Measurements from ENCODE around the gene KCNMB2. TPM values are rescaled to one million over a fixed set of nuclear protein-coding genes. Genes with fewer than 3 reads are reported as not detected.

The KCNMB2 gene
- polyA plus RNA-seq, 3 donors = not detected

GRCh38 chr3:178526291-178526690 lies 9.9 kb upstream of the KCNMB2 start:
- no peak overlapping the region for H3K27ac ChIP-seq (ENCODE audit: low read depth in 1 of 2, low read length in 2 of 2)
- H3K9me3 ChIP-seq (replicated peaks in 1 of 2; ENCODE audit: control insufficient read depth in 1 of 2, insufficient read depth in 1 of 2, low read length in 2 of 2) = no peaks in the 10 kb centered on the region
- H3K36me3 Mint-ChIP-seq = no peaks in the 10 kb centered on the region
- H3K36me3 ChIP-seq (replicated peaks in 1 of 2; ENCODE audit: control insufficient read depth in 1 of 2, insufficient read depth in 2 of 2, low read length in 2 of 2) = no peaks in the 10 kb centered on the region
- no peaks in the 10 kb centered on the region for H3K79me2 ChIP-seq (ENCODE audit: insufficient read depth, low read length)
- no peak overlapping the region for H3K4me3 ChIP-seq (replicated peaks in 1 of 3; ENCODE audit: low read depth in 2 of 3, low read length in 3 of 3)
- no peaks in the 10 kb centered on the region for H3K4me1 ChIP-seq (ENCODE audit: control insufficient read depth in 1 of 2, insufficient read depth in 2 of 2, low read length in 2 of 2)
- no peak overlapping the region for H2AFZ ChIP-seq (ENCODE audit: insufficient read depth, low read depth, low read length, poor library complexity, severe bottlenecking)
- no peak for TF ChIP-seq CTCF (IDR thresholded peaks at IDR 0.05)
- intact Hi-C loops (cut with micrococcal nuclease) = no loop called here
- H3K9me3 Mint-ChIP-seq = peaks cover 0 to under 1% (median 0%) of the 10 kb centered on the region in 7 donors
- H3K4me2 ChIP-seq (replicated peaks; ENCODE audit: extremely low read depth, low read length, poor library complexity, severe bottlenecking) = no peak overlapping the region
- no peaks in the 10 kb centered on the region for H3K4me1 Mint-ChIP-seq
- no peak overlapping the region for H3K27ac Mint-ChIP-seq
- H3K4me3 Mint-ChIP-seq = no peak overlapping the region
- no peak overlapping the region for H3K9ac ChIP-seq (ENCODE audit: insufficient read depth, low read length, poor library complexity, severe bottlenecking)
- no peaks in the 10 kb centered on the region for H3K27me3 ChIP-seq (ENCODE audit: control insufficient read depth in 2 of 2, insufficient read depth in 2 of 2, low read length in 2 of 2)
- DNase-seq = no peak
- no CpG with 5 or more reads among the region's 3 CpGs for WGBS (ENCODE audit: insufficient coverage)
- H3K27me3 Mint-ChIP-seq (ENCODE audit: low read depth in 3 of 3) = peaks cover 0 to 2% (median 2%) of the 10 kb centered on the region in 3 donors
- no peaks in the 10 kb centered on the region for H4K20me1 ChIP-seq (ENCODE audit: insufficient read depth, low read length)

DNA sequence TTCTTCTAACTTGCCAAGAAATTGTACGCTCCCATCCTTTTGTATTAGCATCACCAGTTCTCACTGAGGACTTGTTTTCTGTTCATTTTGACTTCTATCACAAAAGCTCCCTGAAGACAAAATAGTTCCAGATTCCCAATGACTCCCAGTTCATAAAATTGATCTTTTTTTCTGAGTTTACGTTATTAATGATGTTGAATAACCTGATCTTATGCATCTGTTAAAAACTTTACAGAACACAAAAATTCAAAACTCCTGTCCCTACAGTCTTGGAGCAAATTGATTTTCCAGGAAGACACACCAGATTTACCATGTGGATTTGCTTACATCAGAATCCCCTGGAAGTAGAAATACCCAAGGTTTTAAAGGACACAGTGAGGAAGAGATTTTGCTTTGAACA lies 8.3 kb upstream of the KCNMB2 start:
- Mint-ChIP-seq H3K27me3 (ENCODE audit: low read depth in 3 of 3) (peaks cover 0 to 2% (median 2%) of the 10 kb centered on the region in 3 donors), H3K27ac (no peak overlapping the region), H3K4me1 (no peaks in the 10 kb centered on the region), H3K4me3 (no peak overlapping the region), H3K9me3 (no peaks in the 10 kb centered on the region), H3K36me3 (no peaks in the 10 kb centered on the region)
- 100% methylated on average over 1 of the region's 2 CpGs for WGBS (ENCODE audit: insufficient coverage)
- Histone ChIP-seq H3K9me3 (replicated peaks in 1 of 2; ENCODE audit: control insufficient read depth in 1 of 2, insufficient read depth in 1 of 2, low read length in 2 of 2) (no peaks in the 10 kb centered on the region), H2AFZ (ENCODE audit: insufficient read depth, low read depth, low read length, poor library complexity, severe bottlenecking) (no peak overlapping the region), H3K4me3 (replicated peaks in 1 of 3; ENCODE audit: low read depth in 2 of 3, low read length in 3 of 3) (no peak overlapping the region), H3K4me2 (replicated peaks; ENCODE audit: extremely low read depth, low read length, poor library complexity, severe bottlenecking) (no peak overlapping the region), H3K9ac (ENCODE audit: insufficient read depth, low read length, poor library complexity, severe bottlenecking) (no peak overlapping the region), H3K27me3 (ENCODE audit: control insufficient read depth in 2 of 2, insufficient read depth in 2 of 2, low read length in 2 of 2) (no peaks in the 10 kb centered on the region), H3K36me3 (replicated peaks in 1 of 2; ENCODE audit: control insufficient read depth in 1 of 2, insufficient read depth in 2 of 2, low read length in 2 of 2) (no peaks in the 10 kb centered on the region), H4K20me1 (ENCODE audit: insufficient read depth, low read length) (no peaks in the 10 kb centered on the region), H3K27ac (ENCODE audit: low read depth in 1 of 2, low read length in 2 of 2) (no peak overlapping the region), H3K4me1 (ENCODE audit: control insufficient read depth in 1 of 2, insufficient read depth in 2 of 2, low read length in 2 of 2) (no peaks in the 10 kb centered on the region), H3K79me2 (ENCODE audit: insufficient read depth, low read length) (no peaks in the 10 kb centered on the region)
- intact Hi-C loops (cut with micrococcal nuclease) = no loop called here
- DNase-seq = no peak
- TF ChIP-seq CTCF (IDR thresholded peaks at IDR 0.05) = no peak
